CD14-positive monocyte (primary cell): ENCODE measurements around the gene PWWP2B. TPM values are rescaled to one million over a fixed set of nuclear protein-coding genes. Genes with fewer than 3 reads are reported as not detected.

ENCODE experiments used
- DNase-seq, 3 donors: peaks; one replicate each; pipeline ENCODE4 v3.0.0-alpha.2; 2011 to 2022
- H2AFZ ChIP-seq: 2 replicates; pipeline ENCODE4 v1.6.0; 2012; ENCODE audit warnings: mild to moderate bottlenecking, low read depth, low read length, inconsistent platforms; ENCODE audit not compliant: insufficient read depth, poor library complexity, severe bottlenecking
- H3K27ac ChIP-seq, 2 donors: 1 replicate in 1 of 2; 2 replicates in 1 of 2; pipeline ENCODE4 v1.5.1; 2012 to 2013; ENCODE audit warnings: low read length in 2 of 2, control low read depth in 1 of 2, inconsistent platforms in 1 of 2, low read depth in 1 of 2, mild to moderate bottlenecking in 1 of 2
- H3K27me3 ChIP-seq, 2 donors: one replicate each; pipeline versions ENCODE4 v1.6.0 to v1.6.1; 2011 to 2013; ENCODE audit warnings: low read length in 2 of 2; ENCODE audit not compliant: control insufficient read depth in 2 of 2, insufficient read depth in 2 of 2
- H3K36me3 ChIP-seq, 2 donors: replicated peaks in 1 of 2; 1 replicate in 1 of 2; 2 replicates in 1 of 2; pipeline versions ENCODE4 v1.5.1 to v1.6.1; 2012 to 2013; ENCODE audit warnings: low read length in 2 of 2, control low read depth in 1 of 2, inconsistent platforms in 1 of 2, mild to moderate bottlenecking in 1 of 2; ENCODE audit not compliant: insufficient read depth in 2 of 2, control insufficient read depth in 1 of 2
- H3K4me1 ChIP-seq, 2 donors: 1 replicate in 1 of 2; 2 replicates in 1 of 2; pipeline versions ENCODE4 v1.5.1 to v1.6.1; 2012 to 2013; ENCODE audit warnings: low read length in 2 of 2, control low read depth in 1 of 2, inconsistent platforms in 1 of 2, mild to moderate bottlenecking in 1 of 2, moderate library complexity in 1 of 2; ENCODE audit not compliant: insufficient read depth in 2 of 2, control insufficient read depth in 1 of 2
- H3K4me2 ChIP-seq: replicated peaks from 2 replicates; pipeline ENCODE3; 2012; ENCODE audit warnings: low read length, moderate library complexity, mild to moderate bottlenecking; ENCODE audit not compliant: poor library complexity, severe bottlenecking; ENCODE audit errors: extremely low read depth
- H3K4me3 ChIP-seq, 3 experiments: fragments of 200-600 bp in 1 of 3; sonication (generic) in 1 of 3; replicated peaks in 1 of 3; 1 replicate in 2 of 3; 2 replicates in 1 of 3; pipeline ENCODE4 v1.5.1; 2011 to 2013; ENCODE audit warnings: low read length in 3 of 3, mild to moderate bottlenecking in 3 of 3, control low read depth in 2 of 3, low read depth in 2 of 3, inconsistent platforms in 1 of 3, moderate library complexity in 1 of 3
- H3K79me2 ChIP-seq: 2 replicates; pipeline ENCODE4 v1.6.0; 2012; ENCODE audit warnings: mild to moderate bottlenecking, control low read depth, inconsistent platforms, low read length, moderate library complexity; ENCODE audit not compliant: insufficient read depth
- H3K9ac ChIP-seq: 2 replicates; pipeline ENCODE4 v1.6.0; 2017; ENCODE audit warnings: low read length, mild to moderate bottlenecking; ENCODE audit not compliant: insufficient read depth, poor library complexity, severe bottlenecking
- H3K9me3 ChIP-seq, 2 donors: replicated peaks in 1 of 2; 1 replicate in 1 of 2; 2 replicates in 1 of 2; pipeline versions ENCODE4 v1.5.1 to v1.6.1; 2012 to 2013; ENCODE audit warnings: low read length in 2 of 2, control low read depth in 1 of 2; ENCODE audit not compliant: control insufficient read depth in 1 of 2, insufficient read depth in 1 of 2
- H4K20me1 ChIP-seq: 2 replicates; pipeline ENCODE4 v1.6.0; 2012; ENCODE audit warnings: mild to moderate bottlenecking, low read length, control low read depth, moderate library complexity; ENCODE audit not compliant: insufficient read depth
- H3K27ac Mint-ChIP-seq, 7 donors: one replicate each; pipeline ENCODE4 v1.8.0; 2020; ENCODE audit warnings: mild to moderate bottlenecking in 7 of 7, mixed read lengths in 7 of 7, moderate library complexity in 6 of 7, inconsistent platforms in 2 of 7
- H3K27me3 Mint-ChIP-seq, 3 donors: one replicate each; pipeline ENCODE4 v1.8.0; 2021 to 2022; ENCODE audit warnings: low read depth in 3 of 3, mild to moderate bottlenecking in 3 of 3, mixed read lengths in 3 of 3, moderate library complexity in 3 of 3, inconsistent platforms in 1 of 3
- H3K36me3 Mint-ChIP-seq, 2 donors: one replicate each; pipeline ENCODE4 v1.8.0; 2020; ENCODE audit warnings: mixed read lengths in 2 of 2, inconsistent platforms in 1 of 2, mild to moderate bottlenecking in 1 of 2
- H3K4me1 Mint-ChIP-seq: one replicate; pipeline ENCODE4 v1.8.0; 2020; ENCODE audit warnings: mild to moderate bottlenecking, mixed read lengths
- H3K4me3 Mint-ChIP-seq, 2 donors: one replicate each; pipeline ENCODE4 v1.8.0; 2020; ENCODE audit warnings: mild to moderate bottlenecking in 2 of 2, mixed read lengths in 2 of 2, moderate library complexity in 1 of 2
- H3K9me3 Mint-ChIP-seq, 7 donors: one replicate each; pipeline ENCODE4 v1.8.0; 2020 to 2022; ENCODE audit warnings: mixed read lengths in 7 of 7, mild to moderate bottlenecking in 6 of 7, moderate library complexity in 6 of 7, inconsistent platforms in 2 of 7
- CTCF ChIP-seq: fragments of 200-600 bp; IDR thresholded peaks from one replicate; pipeline ENCODE4 v1.8.0; 2022; ENCODE audit warnings: antibody characterized with exemption, mild to moderate bottlenecking
- WGBS: methylation state at CpG from one replicate; pipeline ENCODE4 v1.1.5; 2013; ENCODE audit warnings: missing lambda C conversion rate; ENCODE audit not compliant: insufficient coverage; 5-methylcytosine and 5-hydroxymethylcytosine counted together
- intact Hi-C, 2 donors: fragments of 100-400 bp; cut with micrococcal nuclease; formaldehyde crosslinking; loops; one replicate each; pipeline versions ENCODE4 v1.15.0 to v1.15.1; 2023
- polyA plus RNA-seq, 3 donors: library from polyadenylated mRNA; depleted of rRNA in 1 of 3; unstranded in 2 of 3; stranded (reverse) in 1 of 3; fragments of 300-500 nt in 2 of 3; fragments of >200 nt in 1 of 3; fragmentation: Illumina TruSeq in 2 of 3; gene quantifications; 1 replicate in 2 of 3; 2 replicates in 1 of 3; pipeline ENCODE4 v1.2.3, GENCODE V29; 2012 to 2021

The PWWP2B gene
- polyA plus RNA-seq, 3 donors, result 2.4 to 6.9 (median 2.7) TPM

GRCh38 chr10:132400041-132400546 lies 3.1 kb downstream of the PWWP2B start:
- peak overlapping the region in 1 of 2 donors; percentile 64 for H3K4me3 Mint-ChIP-seq
- Histone ChIP-seq H3K36me3 (peaks cover 4 to 5% of the 10 kb centered on the region in 2 donors), H3K9me3 (no peaks in the 10 kb centered on the region), H3K27ac (peak overlapping the region; percentile 0 to 47), H2AFZ (no peak overlapping the region), H3K27me3 (no peaks in the 10 kb centered on the region), H3K9ac (no peak overlapping the region), H3K4me2 (peak overlapping the region; percentile 52), H4K20me1 (peaks cover 67% of the 10 kb centered on the region), H3K79me2 (peaks cover 74% of the 10 kb centered on the region), H3K4me1 (peaks cover 57 to 64% of the 10 kb centered on the region in 2 donors), H3K4me3 (peak overlapping the region in 1 of 3 experiments; percentile 5)
- WGBS, result 81% methylated on average over 9 of the region's 9 CpGs
- no peaks in the 10 kb centered on the region for H3K9me3 Mint-ChIP-seq
- no peak for TF ChIP-seq CTCF
- peaks cover 1 to 3% (median 3%) of the 10 kb centered on the region in 3 donors for H3K27me3 Mint-ChIP-seq
- intact Hi-C loops, result no loop called here
- H3K4me1 Mint-ChIP-seq, result peaks cover 55% of the 10 kb centered on the region
- no peak for DNase-seq
- peak overlapping the region in 3 of 7 donors; percentile 19 to 72 (median 59) for H3K27ac Mint-ChIP-seq
- H3K36me3 Mint-ChIP-seq, result peaks cover 11 to 24% of the 10 kb centered on the region in 2 donors

- H3K27ac Mint-ChIP-seq, result peak overlapping the region; percentile 19 to 87 (median 75)
- H3K36me3 Mint-ChIP-seq, result peaks cover 13 to 30% of the 10 kb centered on the region in 2 donors
- peaks cover 1 to 3% (median 1%) of the 10 kb centered on the region in 3 donors for H3K27me3 Mint-ChIP-seq
- H3K4me1 Mint-ChIP-seq, result peaks cover 49% of the 10 kb centered on the region
- H3K4me3 ChIP-seq, result peak overlapping the region in 1 of 3 experiments; percentile 5
- DNase-seq, result peak; percentile 35 to 52 (median 50)
- peaks cover 70% of the 10 kb centered on the region for H4K20me1 ChIP-seq
- no peaks in the 10 kb centered on the region for H3K9me3 ChIP-seq
- H3K4me3 Mint-ChIP-seq, result peak overlapping the region; percentile 63 to 64
- no peaks in the 10 kb centered on the region for H3K27me3 ChIP-seq
- 15% methylated on average over 14 of the region's 17 CpGs for WGBS
- H3K9ac ChIP-seq, result no peak overlapping the region
- no peak overlapping the region for H2AFZ ChIP-seq
- no peak for TF ChIP-seq CTCF
- peak overlapping the region; percentile 52 for H3K4me2 ChIP-seq
- H3K79me2 ChIP-seq, result peaks cover 74% of the 10 kb centered on the region
- peaks cover 9 to 10% of the 10 kb centered on the region in 2 donors for H3K36me3 ChIP-seq
- peaks cover 52 to 58% of the 10 kb centered on the region in 2 donors for H3K4me1 ChIP-seq
- peak overlapping the region; percentile 0 to 47 for H3K27ac ChIP-seq
- intact Hi-C loops, result no loop called here
- H3K9me3 Mint-ChIP-seq, result no peaks in the 10 kb centered on the region
Observed at GRCh38 chr10:132400547-132401151, 3.6 kb downstream of the PWWP2B start.
